HG02981 (cell line): Measurements from ENCODE around the gene OR56B1.

Experiments used
- ATAC-seq: cut with Tn5 transposase; IDR thresholded peaks from one replicate; pipeline ENCODE4 v1.9.1; 2021; ENCODE audit warnings: mild to moderate bottlenecking, moderate library complexity; ENCODE audit not compliant: unreplicated experiment

OR56B1 gene

DNA sequence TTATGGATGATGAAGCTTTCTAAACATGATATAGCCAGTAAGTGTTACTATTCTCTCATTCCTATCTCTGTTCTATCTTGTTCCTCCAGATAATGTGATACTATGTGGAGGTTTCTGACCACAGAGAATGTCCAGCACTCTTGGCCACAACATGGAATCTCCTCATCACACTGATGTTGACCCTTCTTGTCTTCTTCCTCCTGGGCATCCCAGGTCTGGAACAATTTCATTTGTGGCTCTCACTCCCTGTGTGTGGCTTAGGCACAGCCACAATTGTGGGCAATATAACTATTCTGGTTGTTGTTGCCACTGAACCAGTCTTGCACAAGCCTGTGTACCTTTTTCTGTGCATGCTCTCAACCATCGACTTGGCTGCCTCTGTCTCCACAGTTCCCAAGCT lies 9.9 kb upstream of the OR56B1 start:
- no peak for ATAC-seq

DNA sequence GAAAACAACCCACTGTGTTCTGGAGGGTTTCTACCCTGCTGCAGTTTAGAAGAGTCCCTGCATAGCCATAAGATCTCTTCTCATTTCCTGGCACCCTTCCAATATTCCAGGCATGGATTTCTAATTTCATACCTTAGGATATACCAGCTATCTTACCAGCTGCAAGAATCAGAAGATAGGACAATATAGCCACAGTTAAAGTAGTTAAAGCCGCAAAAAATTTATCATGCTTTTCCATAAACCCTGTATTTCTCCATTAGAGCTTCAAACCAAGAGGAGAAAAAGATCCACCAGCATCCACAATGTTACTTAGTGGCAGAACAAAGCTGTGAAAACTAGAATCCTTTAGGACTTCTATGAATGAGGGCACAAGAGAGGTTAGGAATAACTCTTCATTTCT lies 8.6 kb upstream of the OR56B1 start:
- ATAC-seq, result no peak

DNA sequence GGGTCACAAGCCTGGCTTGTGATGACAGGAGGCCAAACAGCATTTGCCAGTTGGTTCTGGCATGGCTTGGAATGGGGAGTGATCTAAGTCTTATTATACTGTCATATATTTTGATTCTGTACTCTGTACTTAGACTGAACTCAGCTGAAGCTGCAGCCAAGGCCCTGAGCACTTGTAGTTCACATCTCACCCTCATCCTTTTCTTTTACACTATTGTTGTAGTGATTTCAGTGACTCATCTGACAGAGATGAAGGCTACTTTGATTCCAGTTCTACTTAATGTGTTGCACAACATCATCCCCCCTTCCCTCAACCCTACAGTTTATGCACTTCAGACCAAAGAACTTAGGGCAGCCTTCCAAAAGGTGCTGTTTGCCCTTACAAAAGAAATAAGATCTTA lies 843 bp downstream of the OR56B1 start:
- ATAC-seq, result no peak

DNA sequence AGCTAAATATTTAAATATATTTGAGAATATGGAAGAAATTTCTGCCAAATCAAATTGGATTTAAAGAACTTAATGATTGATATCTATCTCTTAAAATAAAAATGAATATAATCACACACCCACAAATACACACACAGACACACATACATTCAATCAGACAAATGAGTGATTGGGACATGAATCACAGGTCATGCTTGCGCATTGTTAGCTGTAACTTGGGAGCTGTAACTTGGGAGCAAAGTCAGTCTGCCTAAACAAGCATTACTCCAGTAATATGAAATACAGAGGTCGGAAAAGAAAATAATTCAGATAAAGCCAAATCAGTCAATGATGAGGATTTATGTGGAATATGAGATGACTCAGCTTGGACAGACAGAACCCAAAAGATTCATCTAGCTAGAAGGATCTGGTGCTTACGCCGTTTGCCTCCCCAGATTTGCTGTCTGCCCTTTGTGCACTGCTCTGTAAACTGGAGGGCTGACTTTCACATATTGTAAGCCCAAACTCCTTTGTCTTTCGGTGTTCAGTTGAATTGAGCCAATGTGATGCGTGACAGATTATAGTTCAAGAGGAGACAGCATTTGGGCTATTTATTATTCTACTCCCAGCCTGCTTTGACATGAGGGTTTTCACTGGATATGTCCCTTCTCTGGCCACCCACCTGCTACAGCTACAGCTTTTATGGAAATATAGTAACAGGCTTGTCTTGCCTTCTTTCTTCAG lies 1.6 kb downstream of the OR56B1 start:
- no peak for ATAC-seq

DNA sequence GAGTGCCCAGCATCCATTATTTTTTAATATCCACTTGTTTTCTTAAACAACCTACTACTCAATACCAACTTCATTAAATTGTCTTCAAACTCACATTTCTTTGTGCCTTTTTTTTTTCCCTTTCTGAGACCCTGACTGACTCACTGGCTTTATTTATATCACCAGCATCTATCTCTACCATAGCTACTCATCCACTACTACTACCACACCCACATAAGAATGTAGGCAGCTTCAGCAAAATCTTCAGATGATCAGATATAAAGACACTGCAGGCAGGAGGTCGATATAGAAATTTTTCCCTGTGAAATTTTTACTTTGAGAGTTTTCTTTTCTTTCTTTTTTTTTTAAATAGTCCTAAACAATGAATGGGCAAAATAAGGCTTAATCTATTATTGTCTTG lies 2.2 kb downstream of the OR56B1 start:
- ATAC-seq, result no peak

DNA sequence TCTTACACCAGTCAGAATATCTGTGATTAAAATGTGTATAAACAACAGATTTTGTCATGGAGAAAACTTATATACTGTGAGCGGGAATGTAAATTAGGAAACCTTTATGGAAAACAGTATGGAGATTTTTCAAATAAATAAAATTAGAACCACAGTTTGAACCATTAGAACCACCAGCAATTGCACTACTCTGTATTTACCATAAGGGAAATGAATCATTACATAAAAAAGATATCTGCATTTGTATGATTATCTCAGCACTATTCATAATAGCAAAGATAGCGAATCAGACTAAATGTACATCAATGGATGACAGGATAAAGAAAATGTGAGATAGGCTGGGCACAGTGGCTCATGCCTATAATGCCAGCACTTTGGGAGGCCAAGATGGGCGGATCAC lies 10.4 kb downstream of the OR56B1 start:
- ATAC-seq, result no peak

DNA sequence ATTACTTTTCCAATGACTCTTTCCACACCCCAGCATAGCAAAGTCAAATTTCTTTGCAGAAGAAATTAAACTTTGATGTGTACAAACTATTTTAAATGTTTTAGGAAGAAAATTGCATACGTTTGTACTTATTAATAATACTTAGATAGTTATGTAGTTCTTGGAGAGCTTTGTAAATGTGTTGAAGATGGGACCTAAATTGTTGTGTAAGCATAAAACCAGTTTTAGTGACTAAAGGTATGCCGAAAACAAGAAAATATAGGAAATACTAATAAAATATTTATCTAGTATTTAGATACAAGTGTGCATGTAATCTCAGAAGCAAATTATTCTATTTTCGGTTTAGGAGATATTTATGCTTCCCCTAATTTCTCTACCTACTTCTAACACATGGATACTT lies 13.6 kb downstream of the OR56B1 start:
- no peak for ATAC-seq

DNA sequence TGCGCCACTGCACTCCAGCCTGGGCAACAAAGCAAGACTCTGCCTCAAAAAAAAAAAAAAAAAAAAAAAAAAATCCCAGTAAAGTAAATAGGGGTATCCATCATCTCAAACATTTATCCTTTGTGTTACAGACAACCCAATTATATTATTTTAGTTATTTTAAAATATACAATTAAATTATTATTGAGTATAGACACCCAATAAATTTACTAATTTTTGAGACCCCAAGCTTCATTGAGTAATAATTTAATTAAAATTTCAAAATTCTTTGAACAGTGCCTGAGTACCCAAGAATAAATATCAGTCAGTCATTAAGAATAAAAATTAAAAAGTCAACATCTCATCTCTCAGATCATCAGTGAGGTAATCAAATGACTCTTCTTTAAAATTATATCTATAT lies 17.7 kb downstream of the OR56B1 start, which contains the start of gene OR52N4:
Gene OR52N4, plus strand, starts transcription at position 301 of the 400 bp plus-strand sequence. CDS start 498 bp downstream, outside the sequence.
- no peak for ATAC-seq

DNA sequence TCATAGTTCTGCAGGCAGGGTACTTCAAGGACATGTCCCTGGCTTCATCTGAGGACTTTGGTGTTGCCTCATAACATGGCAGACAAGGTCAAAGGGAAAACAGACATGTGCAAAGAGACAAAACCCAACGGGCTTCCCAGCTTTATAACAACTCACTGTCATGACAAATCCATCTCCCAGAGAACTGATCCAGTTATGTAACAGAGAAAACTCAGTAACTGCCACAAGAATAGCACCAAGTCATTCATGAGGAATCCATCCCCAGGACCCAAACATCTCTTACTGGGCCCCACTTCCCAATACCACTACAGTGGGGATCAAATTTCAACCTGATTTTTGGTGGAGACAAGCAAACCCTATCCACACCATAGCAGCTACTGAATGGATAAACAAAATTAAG lies 30.8 kb downstream of the OR56B1 start:
- ATAC-seq, result no peak

DNA sequence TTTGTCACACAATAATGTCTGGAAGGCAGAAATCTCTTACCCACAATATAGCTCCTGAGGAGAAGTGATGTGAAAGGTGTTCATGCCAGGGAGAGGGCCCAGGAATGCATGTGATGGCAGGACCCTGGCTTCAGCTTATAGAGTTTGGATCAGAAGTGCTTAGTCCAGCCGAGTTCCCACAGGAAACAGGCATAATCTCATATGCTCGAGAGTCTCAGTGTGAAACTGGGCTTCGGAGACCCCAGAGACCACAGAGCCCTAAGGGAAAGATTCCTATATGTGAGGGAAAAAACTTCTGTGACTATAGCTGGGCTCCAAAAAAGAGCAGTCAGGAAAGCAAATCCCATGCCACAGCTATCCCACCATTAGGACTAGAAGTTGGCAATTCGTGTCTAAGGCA lies 47.0 kb downstream of the OR56B1 start, which contains the start of gene OR52N5:
Gene OR52N5, minus strand, starts transcription at position 101 of the 400 bp plus-strand sequence. CDS start 4,721 bp downstream, outside the sequence.
- no peak for ATAC-seq
